ENCODE data around the gene CHD2. TPM values are rescaled to one million over a fixed set of nuclear protein-coding genes. Genes with fewer than 3 reads are reported as not detected.

Gene CHD2
- total and polyA plus RNA-seq, 4 donors, result 13.9 to 90.2 (median 49.4) TPM

- TF ChIP-seq HNF4G (IDR thresholded peaks at IDR 0.05) (no peak), RXRA (IDR thresholded peaks at IDR 0.05) (no peak), YY1 (IDR thresholded peaks at IDR 0.05) (no peak), FOXA2 (IDR thresholded peaks at IDR 0.05) (no peak), JUND (IDR thresholded peaks at IDR 0.05) (no peak), SP1 (IDR thresholded peaks at IDR 0.05) (no peak), HNF4A (conservative IDR thresholded peaks at IDR 0.05) (no peak), NR2F2 (IDR thresholded peaks at IDR 0.05) (no peak), TAF1 (conservative IDR thresholded peaks at IDR 0.05) (no peak), EGR1 (IDR thresholded peaks at IDR 0.05; ENCODE audit: low read depth in 2 of 2) (no peak), FOXA1 (IDR thresholded peaks at IDR 0.05) (no peak), RAD21 (IDR thresholded peaks at IDR 0.05) (no peak)
- TF ChIP-seq, protein P1, sequence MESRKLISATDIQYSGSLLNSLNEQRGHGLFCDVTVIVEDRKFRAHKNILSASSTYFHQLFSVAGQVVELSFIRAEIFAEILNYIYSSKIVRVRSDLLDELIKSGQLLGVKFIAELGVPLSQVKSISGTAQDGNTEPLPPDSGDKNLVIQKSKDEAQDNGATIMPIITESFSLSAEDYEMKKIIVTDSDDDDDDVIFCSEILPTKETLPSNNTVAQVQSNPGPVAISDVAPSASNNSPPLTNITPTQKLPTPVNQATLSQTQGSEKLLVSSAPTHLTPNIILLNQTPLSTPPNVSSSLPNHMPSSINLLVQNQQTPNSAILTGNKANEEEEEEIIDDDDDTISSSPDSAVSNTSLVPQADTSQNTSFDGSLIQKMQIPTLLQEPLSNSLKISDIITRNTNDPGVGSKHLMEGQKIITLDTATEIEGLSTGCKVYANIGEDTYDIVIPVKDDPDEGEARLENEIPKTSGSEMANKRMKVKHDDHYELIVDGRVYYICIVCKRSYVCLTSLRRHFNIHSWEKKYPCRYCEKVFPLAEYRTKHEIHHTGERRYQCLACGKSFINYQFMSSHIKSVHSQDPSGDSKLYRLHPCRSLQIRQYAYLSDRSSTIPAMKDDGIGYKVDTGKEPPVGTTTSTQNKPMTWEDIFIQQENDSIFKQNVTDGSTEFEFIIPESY (IDR thresholded peaks at IDR 0.05), result no peak
- TF ChIP-seq, protein P2, sequence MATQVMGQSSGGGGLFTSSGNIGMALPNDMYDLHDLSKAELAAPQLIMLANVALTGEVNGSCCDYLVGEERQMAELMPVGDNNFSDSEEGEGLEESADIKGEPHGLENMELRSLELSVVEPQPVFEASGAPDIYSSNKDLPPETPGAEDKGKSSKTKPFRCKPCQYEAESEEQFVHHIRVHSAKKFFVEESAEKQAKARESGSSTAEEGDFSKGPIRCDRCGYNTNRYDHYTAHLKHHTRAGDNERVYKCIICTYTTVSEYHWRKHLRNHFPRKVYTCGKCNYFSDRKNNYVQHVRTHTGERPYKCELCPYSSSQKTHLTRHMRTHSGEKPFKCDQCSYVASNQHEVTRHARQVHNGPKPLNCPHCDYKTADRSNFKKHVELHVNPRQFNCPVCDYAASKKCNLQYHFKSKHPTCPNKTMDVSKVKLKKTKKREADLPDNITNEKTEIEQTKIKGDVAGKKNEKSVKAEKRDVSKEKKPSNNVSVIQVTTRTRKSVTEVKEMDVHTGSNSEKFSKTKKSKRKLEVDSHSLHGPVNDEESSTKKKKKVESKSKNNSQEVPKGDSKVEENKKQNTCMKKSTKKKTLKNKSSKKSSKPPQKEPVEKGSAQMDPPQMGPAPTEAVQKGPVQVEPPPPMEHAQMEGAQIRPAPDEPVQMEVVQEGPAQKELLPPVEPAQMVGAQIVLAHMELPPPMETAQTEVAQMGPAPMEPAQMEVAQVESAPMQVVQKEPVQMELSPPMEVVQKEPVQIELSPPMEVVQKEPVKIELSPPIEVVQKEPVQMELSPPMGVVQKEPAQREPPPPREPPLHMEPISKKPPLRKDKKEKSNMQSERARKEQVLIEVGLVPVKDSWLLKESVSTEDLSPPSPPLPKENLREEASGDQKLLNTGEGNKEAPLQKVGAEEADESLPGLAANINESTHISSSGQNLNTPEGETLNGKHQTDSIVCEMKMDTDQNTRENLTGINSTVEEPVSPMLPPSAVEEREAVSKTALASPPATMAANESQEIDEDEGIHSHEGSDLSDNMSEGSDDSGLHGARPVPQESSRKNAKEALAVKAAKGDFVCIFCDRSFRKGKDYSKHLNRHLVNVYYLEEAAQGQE (IDR thresholded peaks at IDR 0.05), result no peak
- H3K4me1 ChIP-seq (ENCODE audit: control insufficient read depth in 4 of 4, insufficient read depth in 4 of 4, low read length in 3 of 4), result no peaks in the 10 kb centered on the region
- H3K27me3 ChIP-seq (ENCODE audit: control insufficient read depth in 4 of 4, insufficient read depth in 4 of 4, low read length in 3 of 4), result no peaks in the 10 kb centered on the region
- no peak for DNase-seq (ENCODE audit: low spot score)
- no peak overlapping the region for H3K27ac ChIP-seq (ENCODE audit: low read depth in 1 of 2, low read length in 2 of 2)
- no peak overlapping the region for H3K4me3 ChIP-seq (ENCODE audit: low read depth in 1 of 3, low read length in 3 of 3)
- 87% methylated on average over 2 of the region's 2 CpGs for WGBS
- H3K9me3 ChIP-seq (ENCODE audit: control insufficient read depth in 4 of 4, low read length in 3 of 4), result peaks cover 8 to 21% (median 14%) of the 10 kb centered on the region in 4 donors
- peaks cover 29 to 93% (median 81%) of the 10 kb centered on the region in 4 donors for H3K36me3 ChIP-seq (ENCODE audit: control insufficient read depth in 4 of 4, insufficient read depth in 3 of 4, low read depth in 1 of 4, low read length in 3 of 4)
- no peak overlapping the region for H3K9ac ChIP-seq (ENCODE audit: low read depth in 1 of 2, low read length in 2 of 2)
Observed at GRCh38 chr15:92951800-92952457, 51.8 kb downstream of the CHD2 start.

- WGBS, result 96% methylated on average over 7 of the region's 7 CpGs
- Histone ChIP-seq H3K9me3 (ENCODE audit: control insufficient read depth in 4 of 4, low read length in 3 of 4) (peaks cover 8 to 21% (median 12%) of the 10 kb centered on the region in 4 donors), H3K4me1 (ENCODE audit: control insufficient read depth in 4 of 4, insufficient read depth in 4 of 4, low read length in 3 of 4) (no peaks in the 10 kb centered on the region), H3K4me3 (ENCODE audit: low read depth in 1 of 3, low read length in 3 of 3) (no peak overlapping the region), H3K9ac (ENCODE audit: low read depth in 1 of 2, low read length in 2 of 2) (no peak overlapping the region), H3K27me3 (ENCODE audit: control insufficient read depth in 4 of 4, insufficient read depth in 4 of 4, low read length in 3 of 4) (no peaks in the 10 kb centered on the region), H3K36me3 (ENCODE audit: control insufficient read depth in 4 of 4, insufficient read depth in 3 of 4, low read depth in 1 of 4, low read length in 3 of 4) (peaks cover 24 to 93% (median 80%) of the 10 kb centered on the region in 4 donors), H3K27ac (ENCODE audit: low read depth in 1 of 2, low read length in 2 of 2) (no peak overlapping the region)
- no peak for DNase-seq (ENCODE audit: low spot score)
- TF ChIP-seq EGR1 (IDR thresholded peaks at IDR 0.05; ENCODE audit: low read depth in 2 of 2) (no peak), FOXA1 (IDR thresholded peaks at IDR 0.05) (no peak), RXRA (IDR thresholded peaks at IDR 0.05) (no peak), YY1 (IDR thresholded peaks at IDR 0.05) (no peak), TAF1 (conservative IDR thresholded peaks at IDR 0.05) (no peak)
- TF ChIP-seq, protein P3, sequence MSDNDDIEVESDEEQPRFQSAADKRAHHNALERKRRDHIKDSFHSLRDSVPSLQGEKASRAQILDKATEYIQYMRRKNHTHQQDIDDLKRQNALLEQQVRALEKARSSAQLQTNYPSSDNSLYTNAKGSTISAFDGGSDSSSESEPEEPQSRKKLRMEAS (IDR thresholded peaks at IDR 0.05), result no peak
- TF ChIP-seq, protein P2 (IDR thresholded peaks at IDR 0.05), result no peak
Observed at GRCh38 chr15:92952458-92952850, 52.3 kb downstream of the CHD2 start.
